Measurements from ENCODE around the gene PXDN.

The PXDN gene

DNA sequence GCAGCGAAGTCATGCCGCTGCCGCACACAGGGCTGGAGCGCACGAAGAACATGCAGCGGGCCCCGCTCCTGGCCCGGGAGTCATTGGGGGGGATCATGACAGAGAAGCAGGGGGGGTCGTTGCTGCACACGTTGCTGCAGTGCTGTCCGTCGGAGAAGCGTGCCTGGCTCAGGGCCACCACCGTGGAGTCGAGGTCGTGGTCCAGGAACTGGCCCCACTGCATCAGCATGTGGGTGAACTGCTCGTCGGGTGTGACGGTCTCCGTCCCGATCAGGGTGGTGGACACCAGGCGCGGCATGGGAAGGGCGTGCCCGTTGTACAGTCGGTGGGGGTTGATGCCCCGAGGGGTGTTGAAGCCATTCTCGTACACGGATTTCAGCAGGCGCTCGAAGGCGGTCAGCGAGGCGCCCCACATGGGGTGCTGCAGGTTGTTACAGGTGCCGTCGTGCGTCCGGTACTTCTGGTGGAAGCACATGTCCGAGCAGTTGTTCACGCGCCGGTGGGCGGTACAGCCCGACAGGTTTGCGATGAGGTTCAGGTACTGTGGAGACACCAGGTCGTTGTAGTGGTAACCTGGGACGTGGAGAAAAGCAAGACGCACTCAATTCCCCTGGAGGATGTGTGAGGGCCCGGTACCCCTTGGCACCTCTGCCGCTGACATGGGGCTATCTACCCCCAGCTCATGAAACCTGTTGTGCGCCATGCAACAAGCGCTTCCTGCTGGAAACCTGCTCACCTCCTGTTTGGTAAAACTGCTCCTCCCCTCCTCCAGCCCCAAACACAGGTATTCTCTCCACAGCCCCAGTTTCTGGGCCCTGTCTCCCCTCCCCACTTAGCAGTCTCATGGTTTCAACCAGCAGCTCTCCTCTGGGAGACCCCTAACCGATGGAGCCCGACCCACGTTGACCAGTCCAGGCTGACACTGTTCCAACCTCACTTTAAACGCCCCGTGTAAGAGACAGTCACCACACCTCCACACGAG, 94.9 kb downstream of the PXDN start:
- DNase-seq (ENCODE audit: low spot score): peak; percentile 29

DNA sequence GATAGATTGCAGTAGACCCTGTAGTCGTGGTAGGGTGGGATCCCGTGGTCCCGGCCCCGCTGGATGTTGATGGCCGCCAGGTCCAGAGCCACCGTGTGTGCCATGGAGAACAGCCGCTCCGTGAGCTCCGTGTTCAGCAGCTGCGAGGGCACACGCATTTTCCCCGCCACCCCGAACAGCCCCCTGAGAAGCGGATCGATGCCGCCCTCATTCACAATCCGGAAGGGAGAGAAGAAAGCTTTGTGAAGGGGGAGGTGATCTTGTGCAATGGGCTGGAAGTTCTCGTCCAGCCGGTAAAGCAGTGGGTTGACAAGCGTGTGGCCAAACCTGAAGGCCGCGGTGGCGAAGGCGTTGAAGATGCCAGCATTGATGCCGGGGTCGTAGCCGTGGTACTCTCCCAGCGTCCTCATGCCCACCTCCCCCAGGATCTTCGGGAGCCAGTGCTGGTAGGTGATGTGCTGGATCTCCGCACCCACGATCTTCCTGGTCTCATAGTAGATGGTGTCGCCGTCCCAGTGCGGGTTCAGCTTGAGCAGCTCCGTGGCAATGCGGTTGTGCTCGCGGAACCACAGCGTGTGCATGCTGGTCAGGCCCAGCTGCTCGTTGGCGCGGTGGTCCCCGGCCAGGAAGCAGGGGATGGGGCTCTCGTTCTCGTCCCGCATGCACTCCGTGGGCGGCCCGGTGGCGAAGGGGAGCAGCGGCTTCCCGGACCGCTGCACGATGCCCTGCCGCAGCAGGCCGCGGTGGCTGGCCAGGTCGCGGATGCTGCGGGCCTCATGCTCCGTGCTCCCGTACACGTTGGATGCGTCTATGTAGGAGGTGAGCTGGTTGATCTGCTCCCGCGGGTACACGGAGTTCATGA, 95.8 kb downstream of the PXDN start:
- DNase-seq (ENCODE audit: low spot score): peak; percentile 36

DNA sequence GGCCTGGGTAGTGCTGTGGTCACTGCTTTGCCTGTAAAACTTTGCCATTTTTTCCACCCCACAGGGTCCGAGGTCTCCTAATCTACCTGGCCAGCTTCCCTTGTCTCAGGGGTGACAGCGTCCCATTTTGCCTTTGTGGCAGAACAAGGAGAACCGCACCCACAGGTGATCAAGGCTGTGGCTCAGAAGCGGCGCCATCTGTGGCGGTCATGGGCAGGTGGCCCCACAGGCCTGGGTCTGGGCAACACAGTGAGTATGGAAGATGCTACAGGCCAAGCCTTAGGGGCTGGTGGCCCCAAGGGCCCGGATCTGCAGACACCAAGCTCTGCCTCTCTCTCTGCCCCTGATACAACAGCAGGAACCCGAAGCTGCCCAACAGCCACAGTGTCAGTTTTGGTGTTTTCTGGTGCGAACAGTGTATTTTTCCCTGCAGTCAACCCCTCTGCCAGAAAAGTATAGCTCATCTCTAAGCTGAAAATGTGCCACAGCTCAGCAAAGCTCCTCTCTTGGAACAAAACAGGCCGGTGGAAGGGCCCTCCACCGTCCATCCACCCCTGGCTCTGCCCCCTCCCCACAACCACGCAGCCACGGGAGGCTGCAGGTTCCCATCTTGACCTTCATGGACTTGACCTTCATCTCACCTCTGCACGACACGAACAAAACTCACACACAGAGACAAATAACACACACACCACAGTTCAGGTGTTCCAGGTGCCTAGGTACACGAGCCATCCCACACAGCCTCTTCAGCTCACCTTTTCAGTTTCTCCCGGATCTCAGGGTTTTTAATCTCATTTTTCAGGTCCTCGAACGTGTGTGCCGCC, 96.7 kb downstream of the PXDN start:
- DNase-seq (ENCODE audit: low spot score): no peak

DNA sequence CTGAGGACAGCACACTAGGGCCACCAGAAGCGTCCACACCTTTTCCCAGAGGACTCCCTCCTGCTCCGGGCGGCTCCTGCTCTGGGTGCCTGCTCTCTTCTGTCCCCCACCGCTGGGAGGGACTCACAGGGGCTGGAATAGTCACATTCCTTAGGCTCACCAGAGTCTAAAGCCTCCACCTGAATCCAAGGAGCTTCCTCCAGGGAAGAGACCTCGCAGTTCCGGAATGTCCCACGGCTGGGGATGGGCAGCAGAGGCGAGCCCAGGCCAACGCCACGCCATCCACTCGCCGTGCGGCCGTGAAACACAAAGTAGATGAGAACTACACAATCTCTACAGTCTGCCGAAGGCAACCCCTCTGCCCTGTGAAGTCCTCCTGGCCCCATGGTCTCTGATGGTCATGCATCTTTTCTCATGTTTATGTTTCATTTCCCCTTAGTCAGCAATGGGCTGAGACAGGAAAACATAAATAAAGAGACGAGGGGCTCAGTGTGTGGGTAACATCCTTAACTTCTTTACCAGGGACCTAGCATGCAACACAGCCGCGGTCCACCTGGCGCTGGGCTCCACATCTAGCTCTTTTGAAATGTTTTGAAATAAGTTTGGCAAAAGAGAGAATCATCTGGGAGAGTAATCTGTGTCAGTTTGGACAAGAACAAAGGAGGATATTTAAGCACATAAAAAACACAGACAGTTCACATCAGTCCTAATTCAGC, 98.4 kb downstream of the PXDN start:
- peak; percentile 47 for DNase-seq (ENCODE audit: low spot score)

DNA sequence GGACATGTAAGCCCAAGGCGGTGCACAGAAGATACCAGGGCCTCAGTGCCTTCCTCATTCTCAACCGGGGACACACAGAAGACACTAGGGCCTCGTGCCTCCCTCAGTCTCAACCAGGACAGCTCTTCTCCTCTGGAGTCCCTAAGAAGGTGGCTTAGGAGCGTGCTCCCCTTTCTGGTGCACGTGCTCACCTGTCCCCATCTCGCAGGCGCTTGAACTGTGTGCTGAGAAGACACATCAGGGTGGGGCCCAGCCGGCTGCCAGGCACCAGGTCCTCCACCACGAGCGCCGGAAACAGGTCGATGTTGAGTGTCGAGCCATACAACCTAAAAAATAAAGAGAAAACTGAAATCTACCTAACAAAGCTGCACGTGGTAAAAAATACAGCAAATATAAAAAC, 99.9 kb downstream of the PXDN start:
- no peak for DNase-seq (ENCODE audit: low spot score)

DNA sequence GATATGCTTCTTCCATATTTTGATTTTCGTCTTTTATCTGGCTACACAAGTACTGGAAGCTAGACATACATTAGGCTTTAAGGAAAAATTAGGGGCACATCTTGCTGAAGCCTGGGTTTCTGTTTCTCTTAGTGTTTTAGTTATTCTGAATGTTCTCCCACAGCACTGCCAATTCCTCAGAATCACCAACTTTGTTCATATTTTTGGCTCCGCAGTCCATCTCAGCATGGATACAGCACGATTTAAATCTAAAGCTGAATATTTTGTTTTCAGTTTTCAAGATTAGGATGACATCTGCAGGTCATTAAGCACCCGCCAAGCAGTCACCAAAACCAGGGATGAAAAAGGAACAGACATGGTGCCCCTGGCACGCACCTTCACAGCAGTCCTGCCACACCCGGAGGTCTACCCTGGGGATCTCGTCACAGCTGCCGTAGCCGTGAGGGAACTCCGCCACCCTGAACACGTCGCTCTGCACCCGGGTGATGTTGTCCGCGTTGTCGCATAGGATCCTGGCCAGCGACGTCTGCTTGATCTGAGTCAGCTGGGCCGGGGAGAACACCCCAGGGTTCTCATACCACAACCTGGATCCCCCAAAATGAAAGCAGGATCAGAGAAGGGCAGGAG, 101.2 kb downstream of the PXDN start:
- DNase-seq (ENCODE audit: low spot score): no peak

DNA sequence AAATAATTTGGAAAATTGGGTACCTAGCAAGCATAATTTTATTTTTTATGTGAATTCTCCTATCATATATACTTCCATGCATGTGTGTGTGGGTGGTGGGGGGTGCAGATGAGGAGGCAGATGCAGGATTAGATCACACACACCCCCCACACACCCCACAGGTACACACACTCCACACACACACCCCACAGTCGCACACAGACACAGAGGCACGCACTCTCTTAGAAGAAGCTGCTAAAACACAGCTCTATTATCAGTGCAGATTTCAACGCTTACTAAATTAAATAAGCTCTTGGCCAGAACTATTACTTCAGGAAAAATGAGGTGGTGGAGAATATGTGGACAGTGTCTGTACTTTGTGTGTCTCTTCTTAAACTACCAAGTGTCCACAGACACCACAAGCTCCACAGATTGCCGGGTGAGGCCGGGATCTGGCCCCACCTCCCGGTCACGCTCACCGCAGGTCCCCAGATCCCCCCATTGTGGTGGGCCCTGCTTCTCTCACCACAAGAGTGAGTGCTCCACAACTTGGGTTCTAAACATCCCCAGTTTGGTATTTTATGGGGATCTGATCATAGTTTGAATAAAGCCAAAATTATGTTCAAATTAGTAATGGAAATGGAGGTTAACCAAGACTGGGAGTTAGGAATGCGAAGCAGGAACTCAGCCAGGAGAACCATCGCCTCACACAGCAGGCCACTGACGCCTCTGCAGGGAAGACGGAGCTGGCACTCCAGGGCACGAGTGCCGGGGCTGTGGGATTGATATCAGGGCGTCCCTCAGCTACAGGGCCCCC, 102.1 kb downstream of the PXDN start:
- no peak for DNase-seq (ENCODE audit: low spot score)

DNA sequence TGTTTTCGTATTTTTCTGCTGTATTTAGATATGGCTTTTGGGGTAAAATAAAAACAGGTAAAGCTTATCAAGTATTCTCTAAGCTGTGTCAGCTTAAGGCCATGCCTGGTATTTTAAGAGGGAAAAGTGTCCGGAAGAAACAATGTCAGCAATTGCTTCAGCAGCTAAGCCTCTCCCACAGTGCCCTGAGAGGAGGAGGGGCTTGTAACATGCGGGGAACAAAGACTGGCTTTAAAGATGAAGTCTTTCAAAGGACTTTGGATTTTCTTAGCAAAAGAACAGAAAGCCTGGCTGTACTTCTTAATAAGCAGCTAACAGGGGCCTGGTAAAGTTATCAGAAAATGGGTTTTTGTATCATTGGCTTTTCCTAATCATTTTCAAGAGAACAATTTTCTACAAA, 102.8 kb downstream of the PXDN start:
- DNase-seq (ENCODE audit: low spot score): no peak

DNA sequence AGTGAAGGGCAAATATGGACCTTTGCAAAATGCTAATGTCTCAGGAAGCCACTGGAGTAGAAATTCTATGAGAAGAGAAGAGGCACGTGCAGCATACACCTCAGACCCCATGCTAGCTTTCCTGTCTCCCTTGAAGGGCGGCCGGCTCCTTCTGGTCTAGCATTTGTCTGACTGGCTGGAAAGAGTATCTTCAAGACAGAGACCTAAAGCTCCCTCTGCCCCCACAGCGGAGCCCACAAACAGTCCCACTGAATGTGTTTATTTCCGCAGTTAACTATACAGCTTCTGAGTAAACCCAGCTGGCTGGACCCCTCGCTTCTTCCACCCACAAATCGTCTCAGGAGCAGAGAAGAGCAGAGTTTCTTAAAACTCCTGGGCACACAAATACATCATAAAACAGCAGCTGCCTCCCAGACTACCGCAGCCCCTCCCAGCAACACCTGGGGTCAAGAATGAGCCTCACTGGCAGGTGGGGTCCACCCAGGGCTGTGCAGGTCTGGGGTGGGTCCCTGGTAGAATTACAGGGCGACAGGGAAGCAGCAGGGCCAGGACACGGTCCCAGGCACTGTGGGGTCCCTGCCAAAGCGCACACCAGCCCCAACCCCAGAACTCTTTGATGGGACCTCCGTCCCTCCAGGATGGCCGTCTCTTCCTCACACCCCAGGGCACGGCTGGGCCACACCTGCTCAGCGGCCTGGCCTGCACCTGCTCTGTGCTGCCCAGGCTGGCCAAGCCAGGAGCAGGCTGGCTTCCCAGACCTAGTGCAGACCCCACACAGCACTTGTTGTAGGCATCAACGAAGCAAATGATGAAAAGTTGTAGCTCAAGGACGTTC, 103.8 kb downstream of the PXDN start:
- no peak for DNase-seq (ENCODE audit: low spot score)

DNA sequence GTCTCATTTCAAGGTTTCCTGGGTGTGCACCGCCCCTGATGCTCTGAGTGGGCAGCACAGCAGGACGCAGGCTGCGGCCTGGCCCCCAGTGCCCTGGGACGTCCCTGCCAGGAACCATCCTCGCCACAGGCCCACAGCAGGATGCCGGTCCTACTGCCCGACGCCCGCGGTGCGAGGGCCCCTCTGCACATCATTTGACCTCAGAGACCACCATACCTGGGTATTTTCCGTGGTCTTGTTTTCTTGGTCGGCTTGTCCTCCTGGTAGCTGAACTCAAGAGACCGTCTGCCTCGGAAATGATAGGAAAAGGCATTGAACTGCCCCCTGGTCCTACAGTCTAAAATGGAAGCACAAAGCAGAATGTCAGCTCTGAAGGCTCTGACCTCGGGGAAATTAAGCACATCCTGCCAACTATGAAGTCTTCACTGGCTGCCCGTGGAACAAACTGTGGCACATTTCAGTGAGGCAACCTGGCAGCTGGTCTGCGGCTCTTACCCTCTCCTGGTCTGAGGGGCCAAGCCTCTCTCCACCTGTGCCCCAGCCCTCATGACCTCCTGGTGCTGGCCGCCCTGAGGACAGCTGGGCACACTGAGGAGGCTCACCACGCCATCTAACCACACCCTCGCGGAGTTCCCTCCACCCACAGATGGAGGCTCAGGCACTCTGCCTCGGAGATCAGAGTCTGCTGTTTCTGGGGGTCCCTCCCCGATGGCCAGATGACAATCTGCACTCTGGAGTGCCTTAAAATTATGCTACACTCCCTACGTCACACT, 105.0 kb downstream of the PXDN start:
- DNase-seq (ENCODE audit: low spot score): no peak

DNA sequence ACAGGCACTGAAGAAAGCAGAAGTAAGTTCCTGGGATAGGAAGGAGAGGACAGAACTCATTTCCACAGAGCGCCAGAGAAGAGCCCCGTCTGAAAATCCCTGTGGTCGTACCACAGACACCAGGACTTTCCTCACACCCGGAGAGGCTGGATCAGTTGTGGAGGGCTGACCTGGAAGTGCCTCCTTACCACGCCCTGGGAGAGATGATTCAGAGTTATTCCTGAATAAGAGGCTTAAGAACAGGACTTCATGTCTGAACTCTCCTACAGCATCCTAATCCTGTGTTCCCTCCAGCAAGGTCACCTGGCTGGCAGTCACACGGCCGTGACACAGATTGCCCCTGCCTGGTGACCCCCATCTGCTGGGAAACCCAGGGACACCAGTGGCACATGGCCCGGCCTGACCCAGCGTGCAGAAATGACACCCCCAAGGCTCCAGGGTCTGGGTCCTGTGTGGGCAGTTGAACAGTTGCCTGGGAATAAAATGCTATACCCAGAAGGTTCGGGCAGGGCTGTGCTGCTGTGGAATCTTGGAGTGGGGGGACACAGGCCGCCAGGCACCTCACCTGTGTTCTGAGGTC, 105.9 kb downstream of the PXDN start:
- DNase-seq (ENCODE audit: low spot score): no peak

DNA sequence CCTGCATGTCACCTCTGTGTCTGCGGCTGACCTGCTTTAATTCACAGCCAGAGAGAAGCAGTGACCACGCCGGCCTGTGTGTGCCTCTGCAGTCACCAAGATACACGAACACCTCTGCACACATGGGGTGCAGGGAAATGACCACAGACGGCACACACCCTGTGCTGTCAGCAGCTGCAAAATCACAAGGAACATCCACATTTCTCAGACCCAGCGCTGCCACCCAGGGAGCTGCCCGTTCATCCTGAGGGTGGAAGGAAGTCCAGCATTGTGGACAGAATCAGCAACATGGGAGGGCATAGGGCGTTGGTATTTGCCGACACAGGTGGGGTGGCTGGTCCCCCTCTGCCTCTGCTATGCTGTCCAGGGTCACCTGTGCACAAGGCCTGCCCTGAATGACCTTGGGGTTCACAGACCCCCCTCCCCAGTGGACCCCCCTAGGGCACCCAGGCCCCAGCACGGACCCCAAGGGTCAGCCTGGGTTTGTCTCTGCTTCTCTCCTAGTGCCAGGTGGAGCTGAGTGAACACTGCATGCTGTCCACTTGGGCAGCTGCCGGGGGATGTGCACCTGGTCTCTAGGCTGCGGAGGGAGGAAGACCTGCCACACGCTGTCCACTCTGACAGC, 107.4 kb downstream of the PXDN start:
- DNase-seq (ENCODE audit: low spot score): no peak

DNA sequence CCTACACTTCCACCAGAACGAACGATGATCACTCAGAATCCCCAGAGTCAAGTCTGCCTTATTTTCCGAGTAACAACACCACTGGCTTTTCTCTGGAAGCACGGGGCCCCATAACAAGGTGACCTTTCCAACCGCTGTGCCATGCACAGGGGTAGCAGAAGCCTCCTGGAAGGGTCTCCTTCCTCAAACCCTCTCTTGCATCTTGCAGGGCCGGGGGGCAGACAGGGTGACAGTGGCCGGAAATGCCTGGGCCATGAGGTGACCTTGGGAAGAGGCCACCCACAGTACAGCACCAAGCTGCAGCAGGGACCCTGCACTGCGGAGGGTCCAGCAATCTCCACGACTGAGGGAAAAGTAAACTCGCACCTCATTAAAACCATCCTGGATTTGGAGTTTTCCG, 108.5 kb downstream of the PXDN start:
- DNase-seq (ENCODE audit: low spot score): no peak

DNA sequence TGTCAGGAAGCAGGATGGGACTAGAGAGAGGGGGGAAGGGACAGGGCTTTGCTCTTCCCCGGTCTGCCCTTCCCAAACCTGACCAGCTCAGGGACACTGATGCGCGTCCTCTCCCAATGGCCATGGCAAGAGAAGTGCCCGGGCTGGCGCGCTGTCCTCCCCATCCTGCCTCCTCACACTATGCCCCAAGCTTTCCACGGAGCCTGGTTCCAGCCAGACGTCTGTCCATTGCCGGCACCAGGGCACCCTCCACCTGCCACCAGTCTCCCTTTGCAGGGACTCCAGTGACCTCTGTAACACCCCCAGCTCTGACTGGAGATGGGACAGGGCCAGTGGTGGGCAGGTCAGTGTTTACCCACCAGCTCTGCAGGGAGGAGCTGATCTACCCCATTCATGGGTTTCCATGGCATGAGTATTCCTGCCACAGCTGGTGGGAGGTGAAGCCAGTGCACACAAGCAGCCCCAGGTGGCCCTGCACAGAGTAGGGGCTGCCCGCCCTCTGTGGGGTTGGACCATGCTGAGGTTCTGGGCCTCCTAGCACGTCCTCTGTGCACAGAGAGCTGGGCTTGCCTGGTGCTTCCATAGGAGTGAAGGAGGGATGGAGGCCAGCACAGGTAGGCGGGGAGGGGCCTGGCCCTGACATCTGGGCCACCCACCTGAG, 109.5 kb downstream of the PXDN start:
- no peak for DNase-seq (ENCODE audit: low spot score)

DNA sequence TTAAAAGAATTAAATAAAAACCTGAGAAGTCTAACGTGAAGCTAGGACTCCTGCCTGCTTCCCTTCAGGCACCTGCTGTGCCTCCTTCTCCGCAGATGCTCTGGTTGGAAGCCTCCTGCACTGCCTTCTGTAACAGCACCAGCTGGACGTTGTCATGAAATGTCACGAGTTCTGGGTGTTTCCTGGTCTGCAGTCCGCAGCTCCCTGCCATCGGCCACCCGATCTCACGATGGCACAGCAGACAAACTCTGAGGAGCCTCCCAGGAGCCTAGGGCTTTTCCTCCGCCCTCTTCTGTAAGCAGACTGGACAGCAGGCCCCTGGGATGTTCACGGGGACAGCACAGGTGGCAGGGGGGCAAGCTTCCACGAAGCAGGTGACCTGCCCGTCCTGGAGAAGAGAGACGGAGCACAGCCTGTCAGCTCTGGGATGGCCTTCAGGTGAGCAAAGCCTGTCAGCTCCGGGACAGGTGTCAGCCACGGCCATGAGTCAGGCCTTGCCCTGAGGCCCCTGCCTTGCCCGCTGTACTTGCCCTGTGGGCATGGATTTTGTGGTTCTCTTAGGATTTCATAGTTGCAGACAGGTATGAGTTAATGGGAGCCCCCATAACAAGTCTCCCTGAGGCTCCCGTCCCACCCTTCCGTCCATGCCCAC, 110.3 kb downstream of the PXDN start:
- DNase-seq (ENCODE audit: low spot score): no peak

DNA sequence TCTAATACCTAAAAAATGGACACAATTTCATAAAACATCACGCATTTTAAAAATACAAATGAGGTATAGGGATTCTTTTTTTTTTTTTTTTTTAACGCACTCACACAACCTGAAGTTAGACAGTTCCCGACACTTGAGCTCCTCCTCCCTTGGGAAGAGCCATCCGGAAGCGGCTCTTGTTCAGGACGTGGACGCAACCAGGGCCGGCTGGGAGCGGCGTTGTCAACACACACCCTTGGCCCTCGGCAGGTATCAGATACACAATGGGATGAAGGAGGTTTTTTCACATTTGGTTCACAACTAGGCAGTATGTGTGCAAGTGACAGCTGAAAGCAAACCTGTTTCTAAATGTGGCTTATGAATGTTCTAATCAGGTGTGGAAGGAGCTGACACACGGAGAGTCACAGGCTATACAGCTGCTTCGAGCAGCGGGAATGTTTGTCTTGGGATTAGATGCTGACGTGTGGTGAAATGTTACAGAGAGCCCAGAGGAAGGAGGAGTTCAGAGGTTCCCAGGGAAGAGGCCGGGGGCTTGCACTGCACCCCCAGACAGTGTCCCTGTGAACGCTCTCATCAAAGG, 111.1 kb downstream of the PXDN start:
- no peak for DNase-seq (ENCODE audit: low spot score)

Measured in ecto neural progenitor cell (in vitro differentiated cells).